Measurements from ENCODE around the gene VARS2.

VARS2 gene

DNA sequence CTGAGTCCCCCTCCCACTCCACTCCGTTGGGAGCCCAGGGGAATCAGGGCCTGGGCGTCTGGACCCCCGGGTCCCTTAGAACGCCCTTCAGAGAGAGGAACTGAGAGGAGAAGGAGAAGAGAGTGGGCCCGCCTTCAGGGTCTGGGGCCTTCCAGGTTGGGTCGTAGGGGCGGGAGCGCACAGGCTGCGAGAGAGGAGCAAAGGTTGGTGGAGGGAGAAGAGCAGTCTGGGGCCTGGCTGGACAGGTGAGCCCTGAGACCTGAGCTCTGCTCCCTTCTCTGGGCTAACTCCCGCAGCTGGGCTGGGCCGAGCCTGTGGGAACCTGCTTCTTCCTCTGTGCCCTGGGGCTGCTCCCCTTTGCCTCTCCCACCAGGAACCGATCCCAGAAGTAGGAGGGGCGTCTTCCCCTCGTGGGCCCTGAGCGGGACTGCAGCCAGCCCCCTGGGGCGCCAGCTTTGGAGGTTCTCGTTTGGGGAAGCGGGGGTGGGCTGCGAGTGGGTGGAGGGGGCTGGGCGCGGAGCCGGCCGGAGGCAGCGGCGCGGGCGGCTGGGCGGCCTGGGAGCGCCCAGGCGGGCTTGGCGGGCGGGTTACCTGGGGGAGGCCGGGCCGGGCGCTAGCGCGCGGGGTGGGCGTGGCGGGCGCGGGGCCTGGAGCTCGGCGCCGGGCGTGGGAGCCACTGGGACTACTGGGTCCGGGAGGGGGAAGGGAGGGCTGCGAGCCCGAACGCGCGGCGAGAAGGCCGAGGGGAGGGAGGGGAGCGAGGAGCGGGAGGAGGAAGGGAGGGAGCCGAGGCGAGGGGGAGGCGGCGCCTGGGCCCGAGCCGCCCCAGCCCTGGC lies 30.1 kb upstream of the VARS2 start, which contains the start of gene DDR1:
Gene DDR1, plus strand, starts transcription at position 835 of the 836 bp plus-strand sequence. CDS start 4,211 bp downstream, outside the sequence.
- in situ Hi-C loops (cut with MboI; ENCODE audit: low sequenced_read_pairs): no loop called here

DNA sequence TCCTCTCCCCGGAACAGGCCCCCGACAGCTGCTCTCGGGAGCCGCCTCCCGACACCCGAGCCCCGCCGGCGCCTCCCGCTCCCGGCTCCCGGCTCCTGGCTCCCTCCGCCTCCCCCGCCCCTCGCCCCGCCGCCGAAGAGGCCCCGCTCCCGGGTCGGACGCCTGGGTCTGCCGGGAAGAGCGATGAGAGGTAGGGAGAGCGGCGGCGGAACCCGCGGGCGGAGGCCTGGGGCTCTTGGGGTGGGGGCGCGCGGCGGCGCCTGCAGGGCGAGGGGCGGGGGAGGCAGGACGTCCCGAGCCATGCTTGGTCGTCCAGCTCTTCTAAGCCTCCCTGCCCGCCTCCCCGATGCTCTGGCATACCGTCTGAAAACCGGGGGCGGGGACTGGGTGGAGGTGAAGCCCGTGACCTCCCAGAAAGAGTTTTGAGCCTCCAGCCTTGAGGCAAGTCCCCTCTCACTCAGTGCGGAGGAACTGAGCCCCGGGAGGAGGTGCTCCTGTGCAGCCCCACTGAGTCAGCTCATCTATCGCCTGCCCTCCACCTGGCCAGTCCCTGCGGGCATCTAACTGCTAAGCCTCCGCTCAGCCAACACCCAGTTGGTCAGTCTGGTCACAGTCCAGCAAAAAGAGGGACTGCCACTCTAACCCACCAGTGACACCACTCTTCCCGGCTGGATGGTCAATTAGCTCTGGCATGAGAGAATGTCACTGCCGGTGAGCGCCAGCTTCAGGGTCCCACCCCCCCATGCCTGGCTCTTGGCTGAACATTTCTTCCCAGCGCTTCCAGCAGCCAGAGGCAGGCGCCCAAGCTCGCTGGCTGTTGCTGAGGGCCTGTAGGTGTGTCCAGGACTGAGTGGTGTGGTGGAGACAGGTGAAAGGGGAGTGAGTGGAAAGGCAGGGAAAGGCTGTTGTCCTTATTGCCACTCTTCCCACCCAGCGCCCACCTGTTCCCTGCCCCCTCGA lies 29.2 kb upstream of the VARS2 start:
- in situ Hi-C loops (cut with MboI; ENCODE audit: low sequenced_read_pairs): no loop called here

DNA sequence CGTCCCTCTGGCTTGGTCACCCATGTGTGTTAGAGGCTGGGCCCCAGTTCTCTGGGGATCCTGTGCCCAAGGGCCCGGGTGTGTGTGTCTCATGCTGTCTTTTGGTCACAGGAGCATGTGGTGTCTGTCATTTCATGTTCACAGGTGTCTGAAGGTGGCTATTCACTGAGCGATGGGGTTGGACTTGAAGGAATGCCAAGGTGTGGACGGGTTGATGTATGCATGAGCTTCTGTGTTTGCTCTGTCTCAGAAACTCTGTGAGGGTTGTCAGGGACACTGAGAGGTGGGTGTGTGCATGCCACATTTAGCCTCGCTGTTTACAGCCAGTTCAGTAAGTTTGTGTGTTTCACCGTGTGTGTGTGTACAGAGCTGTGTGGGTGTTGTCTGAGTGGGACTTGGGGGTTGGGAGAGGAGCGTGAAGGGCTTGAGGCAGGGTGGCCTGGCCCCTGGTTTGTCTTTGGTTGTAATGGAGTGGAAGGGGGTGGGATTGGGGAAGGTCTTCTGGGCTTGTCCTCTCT lies 28.5 kb upstream of the VARS2 start:
- in situ Hi-C loops (cut with MboI; ENCODE audit: low sequenced_read_pairs): no loop called here

DNA sequence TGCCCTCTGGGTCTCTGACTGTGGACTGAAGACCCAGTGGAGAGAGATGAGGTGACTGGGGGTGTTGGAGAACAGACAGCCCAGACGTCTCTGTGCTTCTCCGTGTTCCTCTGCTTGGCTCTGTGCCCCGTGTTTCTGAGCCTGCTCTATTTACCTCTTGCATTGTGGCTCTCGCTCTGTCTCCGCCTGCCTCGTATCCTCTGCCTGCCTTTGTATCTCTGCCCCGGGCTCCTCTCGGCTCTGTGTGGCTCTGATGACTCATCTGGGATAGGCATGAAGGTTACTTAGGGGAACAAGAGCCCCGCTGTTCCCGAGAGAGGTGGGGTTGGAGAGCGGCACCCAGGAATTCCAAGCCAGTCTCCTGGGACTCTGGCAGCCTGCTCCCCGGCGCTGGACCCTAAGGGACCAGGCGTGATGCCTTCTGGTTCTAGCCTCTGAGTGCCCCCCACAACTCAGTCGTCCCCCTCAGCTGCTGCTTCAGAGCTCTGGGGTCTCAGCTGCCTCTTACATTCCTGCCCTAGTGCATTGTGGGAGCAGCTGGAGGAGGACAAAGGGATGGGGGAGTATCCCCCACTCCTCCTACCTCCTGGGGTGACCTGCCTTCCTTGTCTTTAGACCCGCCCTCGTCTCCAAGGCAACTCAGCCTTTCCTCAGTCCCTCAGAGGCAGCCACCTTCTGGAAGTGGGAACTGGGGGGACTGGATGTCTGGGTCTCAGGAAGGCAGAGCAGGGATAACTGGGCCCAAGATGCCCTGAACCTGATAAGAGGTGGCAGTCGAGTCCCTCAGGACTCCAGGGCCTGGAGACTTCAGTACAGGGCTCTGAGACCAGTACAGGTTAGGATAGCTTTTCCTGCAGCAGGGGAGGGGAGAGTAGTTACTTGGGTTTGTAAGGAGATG lies 27.8 kb upstream of the VARS2 start:
- in situ Hi-C loops (cut with MboI; ENCODE audit: low sequenced_read_pairs): no loop called here

DNA sequence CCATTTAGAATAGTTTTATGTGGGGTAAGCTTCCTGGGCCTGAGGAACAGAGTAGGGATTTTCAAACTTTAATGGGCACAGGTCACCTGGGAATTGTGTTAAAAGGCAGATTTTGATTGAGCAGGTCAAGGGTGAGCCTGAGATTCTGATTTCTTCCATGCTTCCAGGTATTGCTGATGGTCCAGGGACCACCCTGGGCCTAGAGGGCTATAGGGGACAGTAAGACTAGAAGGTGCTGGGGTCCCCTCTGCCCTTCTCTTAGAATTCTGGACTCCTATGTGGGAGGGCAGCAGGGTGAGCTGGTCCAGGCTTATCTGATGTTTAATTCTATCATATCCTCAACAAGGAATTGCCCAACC lies 27.2 kb upstream of the VARS2 start:
- in situ Hi-C loops (cut with MboI; ENCODE audit: low sequenced_read_pairs): no loop called here

DNA sequence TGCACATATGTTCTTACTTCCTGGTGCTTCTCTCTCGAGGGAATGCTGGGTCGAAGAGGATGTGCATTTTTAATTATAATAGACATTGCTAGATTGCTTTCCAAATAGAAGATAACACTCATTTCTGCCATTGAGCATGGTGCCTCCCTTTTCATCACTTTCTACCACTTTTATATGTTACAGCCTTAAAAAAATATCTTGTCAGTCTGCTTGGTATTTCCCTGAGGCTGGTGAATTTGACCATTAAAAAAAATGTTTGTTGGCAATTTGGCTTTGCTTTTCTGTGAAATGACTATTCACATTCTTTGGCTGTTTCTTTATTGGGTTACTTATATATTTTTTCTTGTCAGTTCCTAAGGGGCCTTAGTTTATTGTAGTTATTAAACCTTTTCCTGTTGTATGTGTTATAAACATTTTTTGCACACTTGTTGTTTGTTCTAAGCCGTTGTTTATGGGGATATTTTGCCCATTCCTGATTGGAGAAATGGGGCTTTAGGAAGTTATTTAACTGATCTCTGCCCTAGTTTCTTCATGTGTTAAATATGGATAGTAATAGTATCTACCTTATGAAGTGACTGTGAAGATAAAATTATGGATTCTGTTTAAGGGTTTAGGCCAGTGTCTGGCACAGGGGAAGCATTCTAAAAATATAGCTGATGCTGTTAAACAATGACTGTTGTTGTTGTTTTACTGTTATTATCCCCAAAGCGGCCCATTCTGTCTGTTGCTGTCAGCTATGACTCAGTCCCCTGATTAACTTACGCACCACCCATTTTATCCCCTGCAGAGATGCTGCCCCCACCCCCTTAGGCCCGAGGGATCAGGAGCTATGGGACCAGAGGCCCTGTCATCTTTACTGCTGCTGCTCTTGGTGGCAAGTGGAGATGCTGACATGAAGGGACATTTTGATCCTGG lies 25.9 kb upstream of the VARS2 start:
- in situ Hi-C loops (cut with MboI; ENCODE audit: low sequenced_read_pairs): no loop called here

DNA sequence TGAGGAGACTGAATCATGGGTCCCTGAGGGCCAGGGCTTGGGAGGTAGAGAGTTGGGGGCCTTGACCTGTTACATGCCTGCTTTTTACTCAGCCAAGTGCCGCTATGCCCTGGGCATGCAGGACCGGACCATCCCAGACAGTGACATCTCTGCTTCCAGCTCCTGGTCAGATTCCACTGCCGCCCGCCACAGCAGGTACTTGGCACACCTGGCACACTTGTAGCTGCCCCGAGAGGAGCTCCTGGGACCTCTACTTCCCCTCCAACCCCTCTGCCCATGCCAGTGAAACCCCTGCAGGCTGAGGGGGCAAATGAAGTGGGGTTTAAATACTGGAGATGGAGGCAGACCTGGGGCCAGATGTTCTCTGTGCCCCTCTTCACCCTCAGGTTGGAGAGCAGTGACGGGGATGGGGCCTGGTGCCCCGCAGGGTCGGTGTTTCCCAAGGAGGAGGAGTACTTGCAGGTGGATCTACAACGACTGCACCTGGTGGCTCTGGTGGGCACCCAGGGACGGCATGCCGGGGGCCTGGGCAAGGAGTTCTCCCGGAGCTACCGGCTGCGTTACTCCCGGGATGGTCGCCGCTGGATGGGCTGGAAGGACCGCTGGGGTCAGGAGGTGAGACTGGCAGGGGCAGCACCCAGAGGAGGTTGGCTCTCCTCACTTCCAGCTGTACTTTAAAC lies 25.1 kb upstream of the VARS2 start:
- in situ Hi-C loops (cut with MboI; ENCODE audit: low sequenced_read_pairs): no loop called here

DNA sequence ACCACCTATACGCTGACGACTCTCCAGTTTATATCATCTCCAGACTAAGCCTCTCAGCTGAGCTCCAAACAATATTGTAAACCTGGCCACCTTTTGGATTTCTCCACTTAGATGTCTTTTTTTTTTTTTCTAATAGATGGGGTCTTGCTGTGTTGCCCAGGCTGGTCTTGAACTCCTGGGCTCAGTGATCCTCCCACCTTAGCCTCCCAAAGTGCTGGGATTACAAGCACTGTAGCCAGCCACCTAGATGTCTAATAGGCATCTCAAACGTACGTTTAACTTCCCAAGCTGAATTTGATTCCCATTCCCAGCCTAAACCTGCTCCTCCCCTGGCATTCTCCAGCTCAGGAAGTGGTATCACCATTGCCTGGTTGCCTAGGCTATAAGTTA lies 24.5 kb upstream of the VARS2 start:
- in situ Hi-C loops (cut with MboI; ENCODE audit: low sequenced_read_pairs): no loop called here

DNA sequence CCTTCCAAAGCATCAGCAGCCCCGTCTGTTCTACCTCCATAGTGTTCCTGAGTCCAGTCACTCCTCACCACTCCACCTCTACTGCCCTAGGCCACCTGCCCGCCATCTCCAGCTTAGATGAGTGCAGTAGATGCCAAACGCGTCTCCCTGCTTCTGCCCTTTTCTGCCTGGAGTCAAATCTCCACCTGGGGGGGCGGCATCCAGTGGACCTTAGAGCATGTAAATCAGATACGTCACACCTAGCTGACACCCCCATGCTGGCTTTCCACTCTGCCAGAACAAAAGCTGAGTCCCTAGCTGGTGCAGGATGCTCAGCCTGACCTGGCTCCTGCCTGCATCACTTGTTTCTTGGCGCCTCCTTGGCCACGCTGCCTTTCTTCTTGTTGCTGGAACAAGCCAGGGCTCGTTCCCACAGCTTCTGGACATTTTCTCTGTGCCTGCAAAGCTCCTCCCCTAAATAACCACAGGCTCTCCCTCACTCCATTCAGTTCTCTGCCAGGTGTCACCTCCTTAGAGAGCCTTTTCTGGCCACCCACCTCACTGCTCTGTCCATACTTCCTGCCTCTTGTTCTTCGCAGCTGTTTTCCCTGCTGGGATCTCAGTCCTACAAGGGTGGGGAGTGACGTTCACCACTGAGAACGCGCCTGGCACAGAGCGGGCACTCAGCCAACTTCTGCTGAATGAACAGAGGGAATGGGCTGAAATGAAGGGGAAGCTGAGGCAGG lies 24.0 kb upstream of the VARS2 start:
- in situ Hi-C loops (cut with MboI; ENCODE audit: low sequenced_read_pairs): no loop called here

DNA sequence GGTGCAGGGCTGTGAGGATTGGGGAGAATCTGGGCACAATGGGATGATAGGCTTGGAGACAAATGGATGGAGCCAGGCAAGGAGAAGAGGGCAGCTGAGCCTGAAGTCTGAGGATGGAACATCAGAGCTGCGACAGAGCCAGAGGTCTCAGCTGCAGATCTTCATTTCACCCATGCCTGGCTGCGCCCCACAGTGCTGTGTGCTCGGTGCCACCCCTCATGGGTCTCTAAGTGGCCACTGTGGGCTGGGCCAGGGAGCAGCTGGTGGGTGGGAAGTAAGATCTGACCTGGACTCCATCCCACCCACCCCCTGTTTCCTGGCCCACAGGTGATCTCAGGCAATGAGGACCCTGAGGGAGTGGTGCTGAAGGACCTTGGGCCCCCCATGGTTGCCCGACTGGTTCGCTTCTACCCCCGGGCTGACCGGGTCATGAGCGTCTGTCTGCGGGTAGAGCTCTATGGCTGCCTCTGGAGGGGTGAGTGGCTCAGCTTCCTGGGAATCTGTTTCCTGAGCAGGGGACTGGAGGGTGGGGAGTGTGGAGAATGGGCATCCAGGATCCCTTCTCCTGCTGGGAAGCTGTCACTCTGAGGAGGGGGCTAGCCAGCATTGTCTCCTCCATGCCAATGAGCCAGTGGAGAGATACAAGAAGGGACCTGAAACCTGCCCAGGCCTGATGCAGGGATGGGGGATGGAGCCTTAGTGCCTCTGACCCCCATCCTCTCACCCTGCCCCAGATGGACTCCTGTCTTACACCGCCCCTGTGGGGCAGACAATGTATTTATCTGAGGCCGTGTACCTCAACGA lies 23.2 kb upstream of the VARS2 start:
- in situ Hi-C loops (cut with MboI; ENCODE audit: low sequenced_read_pairs): no loop called here

DNA sequence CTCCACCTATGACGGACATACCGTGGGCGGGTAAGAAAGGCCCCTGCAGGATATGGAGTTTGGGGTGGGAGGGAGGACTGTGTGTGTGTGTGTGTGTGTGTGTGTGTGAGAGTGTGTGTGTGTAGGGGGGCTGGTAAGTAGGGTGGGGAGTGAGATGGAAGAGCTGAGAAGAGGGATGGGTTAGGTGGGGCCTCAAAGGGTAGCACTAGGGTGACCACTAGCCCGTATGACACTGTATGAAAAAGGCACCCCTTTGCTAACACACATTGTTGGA lies 22.7 kb upstream of the VARS2 start:
- in situ Hi-C loops (cut with MboI; ENCODE audit: low sequenced_read_pairs): no loop called here

DNA sequence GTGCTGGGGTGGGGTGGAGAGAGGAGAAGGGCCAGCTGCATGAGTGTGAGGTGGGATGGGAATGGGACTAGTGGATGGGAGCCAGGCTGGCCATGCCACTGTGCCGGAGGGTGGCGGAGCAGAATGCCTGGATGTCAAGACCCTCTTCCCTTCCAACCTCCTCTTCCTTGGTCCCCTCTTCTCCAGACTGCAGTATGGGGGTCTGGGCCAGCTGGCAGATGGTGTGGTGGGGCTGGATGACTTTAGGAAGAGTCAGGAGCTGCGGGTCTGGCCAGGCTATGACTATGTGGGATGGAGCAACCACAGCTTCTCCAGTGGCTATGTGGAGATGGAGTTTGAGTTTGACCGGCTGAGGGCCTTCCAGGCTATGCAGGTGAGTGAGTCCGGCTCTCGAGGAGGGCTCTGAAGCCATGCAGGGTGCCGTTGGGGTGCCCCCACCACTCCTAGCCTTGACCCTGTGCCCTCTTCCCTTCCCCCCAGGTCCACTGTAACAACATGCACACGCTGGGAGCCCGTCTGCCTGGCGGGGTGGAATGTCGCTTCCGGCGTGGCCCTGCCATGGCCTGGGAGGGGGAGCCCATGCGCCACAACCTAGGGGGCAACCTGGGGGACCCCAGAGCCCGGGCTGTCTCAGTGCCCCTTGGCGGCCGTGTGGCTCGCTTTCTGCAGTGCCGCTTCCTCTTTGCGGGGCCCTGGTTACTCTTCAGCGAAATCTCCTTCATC lies 22.1 kb upstream of the VARS2 start:
- in situ Hi-C loops (cut with MboI; ENCODE audit: low sequenced_read_pairs): no loop called here

DNA sequence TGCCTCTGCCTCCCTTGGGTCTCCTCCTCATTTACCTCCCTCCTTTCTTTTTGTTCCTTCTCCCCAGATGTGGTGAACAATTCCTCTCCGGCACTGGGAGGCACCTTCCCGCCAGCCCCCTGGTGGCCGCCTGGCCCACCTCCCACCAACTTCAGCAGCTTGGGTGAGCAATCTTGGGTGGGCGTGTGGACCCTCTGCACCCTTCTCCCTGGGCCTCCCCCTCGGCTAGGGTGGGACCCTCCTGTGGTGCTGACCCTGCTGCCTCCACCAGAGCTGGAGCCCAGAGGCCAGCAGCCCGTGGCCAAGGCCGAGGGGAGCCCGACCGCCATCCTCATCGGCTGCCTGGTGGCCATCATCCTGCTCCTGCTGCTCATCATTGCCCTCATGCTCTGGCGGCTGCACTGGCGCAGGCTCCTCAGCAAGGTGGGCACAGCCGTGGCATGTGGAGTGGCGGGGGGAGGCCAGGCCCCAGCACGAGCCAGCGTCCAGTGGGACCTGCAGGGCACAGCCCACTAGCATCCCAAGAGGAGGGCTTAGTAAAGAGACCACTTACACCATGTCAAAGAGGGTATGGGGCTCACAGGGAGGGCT lies 20.9 kb upstream of the VARS2 start:
- in situ Hi-C loops (cut with MboI; ENCODE audit: low sequenced_read_pairs): no loop called here

DNA sequence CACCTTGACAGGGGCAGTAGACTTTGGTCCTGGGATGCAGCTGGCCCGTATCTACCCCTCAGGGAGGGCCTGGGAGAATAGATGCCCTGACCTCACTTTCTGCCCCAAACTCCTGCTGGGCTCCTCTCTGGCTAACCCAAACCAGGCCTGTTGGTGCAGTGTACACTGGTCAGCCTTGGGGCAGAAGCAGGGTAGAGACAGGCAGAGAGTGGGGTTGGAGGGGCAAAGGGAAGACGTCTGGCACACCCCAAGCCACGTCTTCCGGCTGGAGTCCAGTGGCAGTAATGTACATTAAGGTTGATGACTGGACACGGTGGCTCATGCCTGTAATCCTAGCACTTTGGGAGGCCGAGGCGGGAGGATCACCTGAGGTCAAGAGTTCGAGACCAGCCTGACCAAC lies 20.4 kb upstream of the VARS2 start:
- in situ Hi-C loops (cut with MboI; ENCODE audit: low sequenced_read_pairs): no loop called here

DNA sequence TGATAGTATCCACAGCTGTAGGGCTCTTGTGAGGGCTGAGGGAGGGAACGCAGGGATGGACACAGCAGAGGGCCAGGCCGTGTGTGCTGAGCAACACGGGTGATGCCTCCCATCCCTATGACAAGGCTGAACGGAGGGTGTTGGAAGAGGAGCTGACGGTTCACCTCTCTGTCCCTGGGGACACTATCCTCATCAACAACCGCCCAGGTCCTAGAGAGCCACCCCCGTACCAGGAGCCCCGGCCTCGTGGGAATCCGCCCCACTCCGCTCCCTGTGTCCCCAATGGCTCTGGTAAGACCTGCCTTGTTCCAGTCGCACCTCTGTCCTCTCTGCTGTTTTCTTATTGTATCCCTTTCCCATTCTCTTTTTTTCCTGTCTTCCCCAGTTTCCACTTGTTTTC lies 19.7 kb upstream of the VARS2 start:
- in situ Hi-C loops (cut with MboI; ENCODE audit: low sequenced_read_pairs): no loop called here

DNA sequence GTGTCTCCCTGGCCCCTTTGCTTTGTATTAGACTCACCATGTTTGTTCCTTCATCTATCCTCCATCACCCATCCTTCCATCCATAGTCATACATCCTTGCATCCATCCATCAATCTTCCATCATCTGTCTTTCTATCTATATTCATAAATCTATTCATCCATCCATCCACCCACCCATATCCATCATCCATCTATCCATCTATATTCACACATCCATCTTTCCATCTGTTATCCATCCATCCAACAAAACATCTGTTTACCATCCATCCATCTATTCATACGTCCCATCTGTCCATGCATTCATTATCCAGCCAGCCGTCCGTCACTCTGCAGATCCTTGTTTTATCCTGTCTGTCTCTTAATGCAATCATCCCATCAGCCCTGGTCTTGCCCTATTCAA lies 19.1 kb upstream of the VARS2 start:
- in situ Hi-C loops (cut with MboI; ENCODE audit: low sequenced_read_pairs): no loop called here

DNA sequence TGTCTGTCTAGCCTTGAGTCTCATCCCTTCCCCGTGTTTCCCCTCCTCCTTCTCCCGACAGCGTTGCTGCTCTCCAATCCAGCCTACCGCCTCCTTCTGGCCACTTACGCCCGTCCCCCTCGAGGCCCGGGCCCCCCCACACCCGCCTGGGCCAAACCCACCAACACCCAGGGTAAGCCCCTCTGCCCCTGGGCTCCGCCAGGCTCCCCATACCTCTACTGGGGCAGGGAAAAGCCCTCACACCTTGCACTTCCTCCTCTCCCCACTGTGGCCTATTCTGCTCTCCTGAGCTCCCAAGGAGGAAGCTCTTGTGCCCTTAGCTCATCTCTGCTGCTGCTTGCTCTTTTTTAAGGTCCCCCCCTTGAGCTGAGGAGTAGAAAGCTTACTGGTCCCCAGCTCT lies 18.7 kb upstream of the VARS2 start:
- in situ Hi-C loops (cut with MboI; ENCODE audit: low sequenced_read_pairs): no loop called here

Data from HL-60/S4 treated with phorbol 12-myristate 13-acetate at 8.2 ng/mL for 4 days and 3 days (cell line).